ENCODE data around the gene CNTN4. TPM values are rescaled to one million over a fixed set of nuclear protein-coding genes. Genes with fewer than 3 reads are reported as not detected.
"Not testable (repeated sequence)": the region's sequence is repeated elsewhere in the genome, so short reads cannot be mapped to it uniquely, and the experiment has no call there.

Gene CNTN4
- total RNA-seq, 1 donor from 2014 or later = 37.5 TPM

- intact Hi-C loops (cut with DNase I) = no loop called here
- H3K4me3 ChIP-seq = no peak overlapping the region
- H3K27ac ChIP-seq = no peak overlapping the region
- no peaks in the 10 kb centered on the region for H3K36me3 ChIP-seq
- H3K27me3 ChIP-seq = no peaks in the 10 kb centered on the region
- no peaks in the 10 kb centered on the region for H3K4me1 ChIP-seq
- no peaks in the 10 kb centered on the region for H3K9me3 ChIP-seq
- no peak for TF ChIP-seq CTCF (IDR thresholded peaks at IDR 0.05)
- DNase-seq (ENCODE audit: low spot score in 2 of 2) = no peak
Measured at GRCh38 chr3:2915826-2916225, 817.2 kb downstream of the CNTN4 start.

GRCh38 chr3:2916640-2917039, 818.0 kb downstream of the CNTN4 start:
- H3K4me3 ChIP-seq; H3K4me1 ChIP-seq; intact Hi-C loops (cut with DNase I); H3K36me3 ChIP-seq; H3K9me3 ChIP-seq; H3K27me3 ChIP-seq; DNase-seq (ENCODE audit: low spot score in 2 of 2); H3K27ac ChIP-seq: not testable (repeated sequence)

- intact Hi-C loops (cut with DNase I) = no loop called here
- no peak for TF ChIP-seq CTCF (IDR thresholded peaks at IDR 0.05)
- DNase-seq (ENCODE audit: low spot score in 2 of 2) = no peak
- H3K27me3 ChIP-seq = no peaks in the 10 kb centered on the region
- H3K27ac ChIP-seq = no peak overlapping the region
- H3K9me3 ChIP-seq = no peaks in the 10 kb centered on the region
- H3K4me1 ChIP-seq = no peaks in the 10 kb centered on the region
- no peaks in the 10 kb centered on the region for H3K36me3 ChIP-seq
- H3K4me3 ChIP-seq = no peak overlapping the region
Measured at GRCh38 chr3:2920103-2920502, 821.4 kb downstream of the CNTN4 start.

- no peak overlapping the region for H3K27ac ChIP-seq
- no peak for DNase-seq (ENCODE audit: low spot score in 2 of 2)
- no peak overlapping the region for H3K4me3 ChIP-seq
- no peaks in the 10 kb centered on the region for H3K27me3 ChIP-seq
- H3K9me3 ChIP-seq = no peaks in the 10 kb centered on the region
- intact Hi-C loops (cut with DNase I) = no loop called here
- no peaks in the 10 kb centered on the region for H3K36me3 ChIP-seq
- H3K4me1 ChIP-seq = no peaks in the 10 kb centered on the region
- TF ChIP-seq CTCF (IDR thresholded peaks at IDR 0.05) = no peak
Measured at GRCh38 chr3:2921452-2921851, 822.8 kb downstream of the CNTN4 start.

GRCh38 chr3:2921903-2922302, 823.2 kb downstream of the CNTN4 start:
- Histone ChIP-seq H3K4me1 (no peaks in the 10 kb centered on the region), H3K36me3 (no peaks in the 10 kb centered on the region), H3K9me3 (no peaks in the 10 kb centered on the region), H3K27ac (no peak overlapping the region), H3K4me3 (no peak overlapping the region), H3K27me3 (no peaks in the 10 kb centered on the region)
- TF ChIP-seq CTCF (IDR thresholded peaks at IDR 0.05) = peak in 2 of 3 experiments; percentile 8 to 48
- intact Hi-C loops (cut with DNase I) = no loop called here
- no peak for DNase-seq (ENCODE audit: low spot score in 2 of 2)

GRCh38 chr3:2923390-2923789, 824.7 kb downstream of the CNTN4 start:
- no peak overlapping the region for H3K27ac ChIP-seq
- H3K27me3 ChIP-seq = no peaks in the 10 kb centered on the region
- no peak for DNase-seq (ENCODE audit: low spot score in 2 of 2)
- no peaks in the 10 kb centered on the region for H3K9me3 ChIP-seq
- H3K4me1 ChIP-seq = no peaks in the 10 kb centered on the region
- no peak for TF ChIP-seq CTCF (IDR thresholded peaks at IDR 0.05)
- H3K4me3 ChIP-seq = no peak overlapping the region
- no peaks in the 10 kb centered on the region for H3K36me3 ChIP-seq
- intact Hi-C loops (cut with DNase I) = no loop called here
